OCI-LY1 (cell line): Measurements from ENCODE around the gene CD46.
A peak's percentile ranks its signal among the peaks of the same experiment; 100 is the strongest.

Source experiments
- H2AFZ ChIP-seq: fragments of 200-600 bp; sonication (generic), shearing (Covaris generic); 2 replicates; pipeline ENCODE4 v1.6.0; 2014; ENCODE audit warnings: antibody characterized with exemption, mild to moderate bottlenecking, low read length
- H3F3A ChIP-seq: fragments of 200-600 bp; sonication (generic), shearing (Covaris generic); 2 replicates; pipeline ENCODE4 v1.6.0; 2014; ENCODE audit warnings: mild to moderate bottlenecking, antibody characterized with exemption, low read length, moderate library complexity; ENCODE audit not compliant: insufficient read depth
- H3K27ac ChIP-seq: fragments of 200-600 bp; sonication (generic); 2 replicates; pipeline ENCODE4 v1.5.1; 2014; ENCODE audit warnings: low read length, mixed run types, mild to moderate bottlenecking, low read depth; ENCODE audit not compliant: poor library complexity, severe bottlenecking
- H3K27me3 ChIP-seq: fragments of 200-600 bp; sonication (generic); 2 replicates; pipeline ENCODE4 v1.6.0; 2014; ENCODE audit warnings: antibody characterized with exemption, mild to moderate bottlenecking, low read length, moderate library complexity; ENCODE audit not compliant: insufficient read depth
- H3K36me3 ChIP-seq: fragments of 200-600 bp; sonication (generic); 2 replicates; pipeline ENCODE4 v1.6.1; 2014; ENCODE audit warnings: mild to moderate bottlenecking, antibody characterized with exemption, low read length, moderate library complexity, mixed read lengths; ENCODE audit not compliant: insufficient read depth
- H3K4me1 ChIP-seq: fragments of 200-600 bp; sonication (generic); 2 replicates; pipeline ENCODE4 v1.5.1; 2014; ENCODE audit warnings: mild to moderate bottlenecking, low read length, moderate library complexity; ENCODE audit not compliant: insufficient read depth, severe bottlenecking
- H3K4me2 ChIP-seq: fragments of 200-600 bp; sonication (generic), shearing (Covaris generic); 2 replicates; pipeline ENCODE4 v1.6.1; 2014; ENCODE audit warnings: low read length
- H3K4me3 ChIP-seq: fragments of 200-600 bp; sonication (generic); 2 replicates; pipeline ENCODE4 v1.5.1; 2014; ENCODE audit warnings: low read length, low read depth, mild to moderate bottlenecking, mixed read lengths; ENCODE audit not compliant: poor library complexity, severe bottlenecking
- H3K79me2 ChIP-seq: fragments of 200-600 bp; shearing (Covaris generic); 2 replicates; pipeline ENCODE4 v1.6.1; 2016; ENCODE audit warnings: mixed run types, low read length, mixed read lengths; ENCODE audit not compliant: insufficient read depth
- H3K9ac ChIP-seq: fragments of 200-600 bp; sonication (generic), shearing (Covaris generic); 2 replicates; pipeline ENCODE4 v1.6.1; 2014; ENCODE audit warnings: mild to moderate bottlenecking, low read length, mixed read lengths
- H3K9me2 ChIP-seq: fragments of 200-600 bp; sonication (generic), shearing (Covaris generic); 2 replicates; pipeline ENCODE4 v1.6.1; 2014; ENCODE audit warnings: low read depth, mild to moderate bottlenecking, low read length, mixed read lengths
- H3K9me3 ChIP-seq: fragments of 200-600 bp; shearing (Covaris generic); 2 replicates; pipeline ENCODE4 v1.6.1; 2014; ENCODE audit warnings: low read length, mixed read lengths
- H4K20me1 ChIP-seq: fragments of 200-600 bp; sonication (generic), shearing (Covaris generic); 2 replicates; pipeline ENCODE4 v1.6.0; 2016; ENCODE audit warnings: mild to moderate bottlenecking, low read length; ENCODE audit not compliant: insufficient read depth
- EZH2 ChIP-seq: fragments of 200-600 bp; sonication (generic), shearing (Covaris generic); IDR thresholded peaks from 2 replicates; pipeline ENCODE4 v1.8.0; 2017; ENCODE audit warnings: borderline replicate concordance, mixed run types, mild to moderate bottlenecking, antibody characterized with exemption, low read length, moderate library complexity, mixed read lengths
- TF ChIP-seq, protein P1 (sequence below): fragments of 200-600 bp; sonication (generic), shearing (Covaris generic); IDR thresholded peaks from 2 replicates; pipeline ENCODE4 v1.5.1; 2017; ENCODE audit warnings: mild to moderate bottlenecking, antibody characterized with exemption, low read length, moderate library complexity, mixed read lengths

CD46 gene

DNA sequence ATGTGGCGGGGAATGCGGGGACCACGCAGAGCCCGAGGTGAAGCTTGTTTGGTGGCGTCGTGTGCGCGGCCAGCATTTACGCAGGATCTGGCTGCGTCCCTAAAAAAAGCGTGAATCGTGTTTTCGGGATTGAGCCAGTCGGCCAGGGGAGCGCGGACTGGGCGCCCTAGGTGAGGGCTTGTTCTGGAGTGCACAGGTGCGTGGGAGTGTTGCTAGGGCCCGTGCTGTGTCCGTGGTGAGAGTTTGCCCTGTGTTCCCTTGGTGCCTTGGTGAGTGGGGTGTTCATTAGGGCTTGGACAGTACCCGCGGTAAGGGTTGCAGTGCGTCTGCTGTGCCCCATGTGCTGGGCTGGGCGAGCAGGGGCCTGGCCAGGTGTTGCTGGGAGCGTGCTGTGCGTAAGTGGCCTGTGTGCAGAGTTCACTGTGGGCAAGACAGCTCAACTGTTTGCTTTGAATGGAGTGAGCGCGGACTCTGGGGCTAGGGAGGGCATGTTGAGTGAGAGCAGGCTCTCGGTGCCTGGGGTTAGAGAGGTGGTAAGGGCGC is 673 bp downstream of the CD46 start:
- Histone ChIP-seq H3K36me3 (peaks cover 8% of the 10 kb centered on the region; the same call in 1 of the 2 replicates), H3K79me2 (peaks cover 39% of the 10 kb centered on the region), H3K27ac (peak overlapping the region; percentile 14), H3K4me1 (peaks cover 56% of the 10 kb centered on the region), H3K27me3 (no peaks in the 10 kb centered on the region), H3K9me2 (no peaks in the 10 kb centered on the region), H3F3A (no peaks in the 10 kb centered on the region), H3K9me3 (no peaks in the 10 kb centered on the region), H3K4me2 (peak overlapping the region; percentile 78), H3K9ac (peak overlapping the region; percentile 69), H2AFZ (no peak overlapping the region), H4K20me1 (no peaks in the 10 kb centered on the region), H3K4me3 (peak overlapping the region; percentile 72)
- no peak for TF ChIP-seq EZH2
- TF ChIP-seq, protein P1, sequence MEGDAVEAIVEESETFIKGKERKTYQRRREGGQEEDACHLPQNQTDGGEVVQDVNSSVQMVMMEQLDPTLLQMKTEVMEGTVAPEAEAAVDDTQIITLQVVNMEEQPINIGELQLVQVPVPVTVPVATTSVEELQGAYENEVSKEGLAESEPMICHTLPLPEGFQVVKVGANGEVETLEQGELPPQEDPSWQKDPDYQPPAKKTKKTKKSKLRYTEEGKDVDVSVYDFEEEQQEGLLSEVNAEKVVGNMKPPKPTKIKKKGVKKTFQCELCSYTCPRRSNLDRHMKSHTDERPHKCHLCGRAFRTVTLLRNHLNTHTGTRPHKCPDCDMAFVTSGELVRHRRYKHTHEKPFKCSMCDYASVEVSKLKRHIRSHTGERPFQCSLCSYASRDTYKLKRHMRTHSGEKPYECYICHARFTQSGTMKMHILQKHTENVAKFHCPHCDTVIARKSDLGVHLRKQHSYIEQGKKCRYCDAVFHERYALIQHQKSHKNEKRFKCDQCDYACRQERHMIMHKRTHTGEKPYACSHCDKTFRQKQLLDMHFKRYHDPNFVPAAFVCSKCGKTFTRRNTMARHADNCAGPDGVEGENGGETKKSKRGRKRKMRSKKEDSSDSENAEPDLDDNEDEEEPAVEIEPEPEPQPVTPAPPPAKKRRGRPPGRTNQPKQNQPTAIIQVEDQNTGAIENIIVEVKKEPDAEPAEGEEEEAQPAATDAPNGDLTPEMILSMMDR, result no peak

DNA sequence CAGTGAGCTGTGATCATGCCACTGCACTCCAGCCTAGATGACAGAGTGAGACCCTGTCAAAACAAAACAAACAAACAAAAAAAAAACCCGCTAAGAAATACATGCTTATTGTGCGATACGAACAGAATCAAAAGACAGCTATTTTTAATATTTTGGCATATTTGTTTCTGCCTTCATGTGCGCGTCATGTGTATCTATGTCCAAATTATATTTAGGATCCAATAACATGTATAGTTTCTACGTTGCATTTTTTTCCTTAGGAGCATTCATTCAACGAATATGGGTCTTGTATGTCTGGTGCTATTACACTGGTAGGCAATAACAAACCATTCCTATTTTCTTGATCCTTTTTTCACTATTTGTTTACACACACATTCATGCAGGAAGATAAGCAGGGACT is 1.8 kb downstream of the CD46 start:
- H3K27ac ChIP-seq, result no peak overlapping the region
- H3K9ac ChIP-seq, result no peak overlapping the region; the same call in 1 of the 2 replicates

DNA sequence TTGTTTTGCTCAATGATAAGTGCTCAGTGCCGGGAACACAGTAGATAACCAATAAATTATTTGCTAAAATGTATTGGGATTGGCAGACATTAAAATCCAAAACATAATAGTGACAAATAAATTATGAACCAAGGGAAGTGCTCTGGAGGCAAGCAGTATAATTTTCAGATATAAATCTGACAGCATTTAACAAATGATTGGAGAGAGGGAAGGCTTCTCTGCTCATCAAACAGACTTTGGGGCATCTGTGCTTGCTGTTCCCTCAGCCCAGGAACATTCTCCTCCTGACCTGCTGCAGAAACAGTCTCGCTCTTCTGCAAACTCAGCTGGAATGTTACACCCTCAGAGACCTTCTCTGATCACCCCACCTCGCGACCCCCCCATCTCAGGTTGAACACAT is 2.2 kb downstream of the CD46 start:
- H2AFZ ChIP-seq, result no peak overlapping the region
- H3K27me3 ChIP-seq, result no peaks in the 10 kb centered on the region
- no peak overlapping the region for H3K27ac ChIP-seq
- H3K4me3 ChIP-seq, result peak overlapping the region; percentile 72
- no peaks in the 10 kb centered on the region for H3K9me3 ChIP-seq
- H3K9me2 ChIP-seq, result no peaks in the 10 kb centered on the region
- H3F3A ChIP-seq, result no peaks in the 10 kb centered on the region
- H4K20me1 ChIP-seq, result no peaks in the 10 kb centered on the region
- peaks cover 48% of the 10 kb centered on the region for H3K4me1 ChIP-seq
- peak overlapping the region; percentile 78; the same call in 1 of the 2 replicates for H3K4me2 ChIP-seq
- H3K79me2 ChIP-seq, result peaks cover 39% of the 10 kb centered on the region
- no peak for TF ChIP-seq EZH2
- TF ChIP-seq, protein P1, result no peak
- peaks cover 23% of the 10 kb centered on the region for H3K36me3 ChIP-seq
- no peak overlapping the region; the same call in 1 of the 2 replicates for H3K9ac ChIP-seq

More for the DNA sequence above, 1.8 kb downstream of the CD46 start:
- Histone ChIP-seq H2AFZ (no peak overlapping the region), H3K4me1 (peaks cover 52% of the 10 kb centered on the region), H3K27me3 (no peaks in the 10 kb centered on the region), H3K9me3 (no peaks in the 10 kb centered on the region), H3K4me2 (peak overlapping the region; percentile 78), H3K79me2 (peaks cover 39% of the 10 kb centered on the region), H3F3A (no peaks in the 10 kb centered on the region), H3K36me3 (peaks cover 19% of the 10 kb centered on the region), H4K20me1 (no peaks in the 10 kb centered on the region), H3K9me2 (no peaks in the 10 kb centered on the region), H3K4me3 (peak overlapping the region; percentile 72)
- TF ChIP-seq EZH2, result no peak
- TF ChIP-seq, protein P1, result no peak
